Activated CD4-positive, alpha-beta T cell treated with anti-CD3 and anti-CD28 coated beads, Interleukin-2, amount 10 ng/mL, durations not matched to agents 7 days and 5 days (primary cell): ENCODE measurements around the gene SSB. TPM values are rescaled to one million over a fixed set of nuclear protein-coding genes. Genes with fewer than 3 reads are reported as not detected.
"Not testable (repeated sequence)": the region's sequence is repeated elsewhere in the genome, so short reads cannot be mapped to it uniquely, and the experiment has no call there.

ENCODE experiments used
- CTCF ChIA-PET: fragments of 350-600 bp; sonication (Branson Sonifier 250); formaldehyde crosslinking; loops from one replicate; lab custom pipeline; 2021; ENCODE audit warnings: antibody characterized with exemption; lab: Charles Lee
- POLR2A ChIA-PET: fragments of 350-600 bp; sonication (Branson Sonifier 250); formaldehyde crosslinking; loops from one replicate; lab custom pipeline; 2021; ENCODE audit warnings: antibody characterized with exemption; lab: Charles Lee
- DNase-seq: peaks from one replicate; pipeline ENCODE4 v3.0.0-alpha.2; 2020
- H3K27ac Mint-ChIP-seq: one replicate; pipeline ENCODE4 v1.8.0; 2021; ENCODE audit warnings: mild to moderate bottlenecking, moderate library complexity, mixed read lengths
- H3K27me3 Mint-ChIP-seq: one replicate; pipeline ENCODE4 v1.8.0; 2021; ENCODE audit warnings: mixed read lengths
- H3K36me3 Mint-ChIP-seq: one replicate; pipeline ENCODE4 v1.8.0; 2021; ENCODE audit warnings: low read depth, mixed read lengths
- H3K4me1 Mint-ChIP-seq: one replicate; pipeline ENCODE4 v1.8.0; 2021; ENCODE audit warnings: mixed read lengths
- H3K4me3 Mint-ChIP-seq: one replicate; pipeline ENCODE4 v1.8.0; 2021; ENCODE audit warnings: mild to moderate bottlenecking, moderate library complexity, mixed read lengths
- H3K9me3 Mint-ChIP-seq: one replicate; pipeline ENCODE4 v1.8.0; 2021; ENCODE audit warnings: mixed read lengths
- total RNA-seq, 2 experiments: library from RNA; stranded (reverse); gene quantifications; one replicate each; pipeline ENCODE4 v1.2.3, GENCODE V29; 2021

The SSB gene
- total RNA-seq, 2 experiments from 2014 or later: 79.0 to 87.4 TPM

- POLR2A ChIA-PET: no interaction called here
- no peak for DNase-seq
- Mint-ChIP-seq H3K4me1 (peaks cover 44% of the 10 kb centered on the region), H3K27me3 (no peaks in the 10 kb centered on the region), H3K4me3 (peak overlapping the region; percentile 57), H3K27ac (no peak overlapping the region), H3K9me3 (no peaks in the 10 kb centered on the region), H3K36me3 (peaks cover 26% of the 10 kb centered on the region)
- CTCF ChIA-PET: interaction anchor here (3.6 kb wide), 1 partner anchor 11 kb away, joined by 23 read pairs; no protein-coding TSS in a partner anchor
These were observed 24.2 kb downstream of the SSB start for GRCh38 chr2:169822785-169823392.

GRCh38 chr2:169823996-169824372 lies 25.3 kb downstream of the SSB start:
- Mint-ChIP-seq H3K9me3 (no peaks in the 10 kb centered on the region), H3K36me3 (peaks cover 21% of the 10 kb centered on the region), H3K4me3 (peak overlapping the region; percentile 81), H3K27me3 (no peaks in the 10 kb centered on the region), H3K27ac (peak overlapping the region; percentile 71), H3K4me1 (peaks cover 52% of the 10 kb centered on the region)
- CTCF ChIA-PET: interaction anchor here (0.7 to 3.6 kb wide), 10 partner anchors 8 to 184 kb away, joined by 3 to 23 read pairs (median 5); no protein-coding TSS in a partner anchor
- POLR2A ChIA-PET: interaction anchor here (0.6 kb wide), 1 partner anchor 98 kb away, joined by 3 read pairs; no protein-coding TSS in a partner anchor
- no peak for DNase-seq

GRCh38 chr2:169824373-169825333 lies 26.0 kb downstream of the SSB start, which contains the start of gene METTL5:
Gene METTL5, minus strand, starts transcription at chr2:169824905. Its CDS starts 308 bp downstream, at chr2:169824597.
- Mint-ChIP-seq H3K4me1 (peaks cover 55% of the 10 kb centered on the region), H3K4me3 (peak within 1 kb of the TSS; percentile 81), H3K27ac (peak within 1 kb of the TSS; percentile 91), H3K36me3 (peaks cover 17% of the 10 kb centered on the region), H3K9me3 (no peaks in the 10 kb centered on the region), H3K27me3 (no peaks in the 10 kb centered on the region)
- CTCF ChIA-PET: interaction anchor here (0.7 to 3.6 kb wide), 15 partner anchors 9 to 184 kb away, joined by 3 to 23 read pairs (median 5); partner anchors contain the start of gene SSB
- POLR2A ChIA-PET: interaction anchor here (0.6 kb wide), 2 partner anchors 10 to 98 kb away, joined by 3 to 5 read pairs; no protein-coding TSS in a partner anchor
- peak; percentile 78 for DNase-seq

- POLR2A ChIA-PET: interaction anchor here (1.0 kb wide), 1 partner anchor 29 kb away, joined by 4 read pairs; the partner anchor contains the start of gene SSB
These were observed 28.8 kb downstream of the SSB start, which contains the start of gene UBR3 for GRCh38 chr2:169827272-169828140. Gene UBR3, plus strand, starts transcription at chr2:169827454. Its CDS starts 54 bp downstream, at chr2:169827508.

GRCh38 chr2:169828141-169828811 lies 29.6 kb downstream of the SSB start:
- ChIA-PET CTCF (interaction anchor here (0.8 to 1.7 kb wide), 4 partner anchors 10 to 34 kb away, joined by 3 to 5 read pairs (median 4); no protein-coding TSS in a partner anchor), POLR2A (interaction anchor here (1.0 kb wide), 1 partner anchor 30 kb away, joined by 4 read pairs; the partner anchor contains the start of gene SSB)
- Mint-ChIP-seq H3K36me3 (peaks cover 10% of the 10 kb centered on the region), H3K4me3 (peak overlapping the region; percentile 82), H3K4me1 (peaks cover 43% of the 10 kb centered on the region), H3K9me3 (no peaks in the 10 kb centered on the region), H3K27me3 (no peaks in the 10 kb centered on the region), H3K27ac (peak overlapping the region; percentile 86)
- peak; percentile 59 for DNase-seq

More at GRCh38 chr2:169827272-169828140, 28.8 kb downstream of the SSB start, which contains the start of gene UBR3:
- H3K27me3 Mint-ChIP-seq: no peaks in the 10 kb centered on the region
- H3K4me1 Mint-ChIP-seq: peaks cover 51% of the 10 kb centered on the region
- CTCF ChIA-PET: interaction anchor here (0.7 to 1.7 kb wide), 4 partner anchors 11 to 33 kb away, joined by 3 to 5 read pairs (median 4); no protein-coding TSS in a partner anchor
- H3K27ac Mint-ChIP-seq: peak within 1 kb of the TSS; percentile 86
- DNase-seq: peak; percentile 90
- H3K9me3 Mint-ChIP-seq: no peaks in the 10 kb centered on the region
- H3K4me3 Mint-ChIP-seq: peak within 1 kb of the TSS; percentile 82
- H3K36me3 Mint-ChIP-seq: peaks cover 10% of the 10 kb centered on the region

GRCh38 chr2:169834401-169834800 lies 35.7 kb downstream of the SSB start:
- ChIA-PET CTCF (interaction anchor here (0.6 kb wide), 1 partner anchor 169 kb away, joined by 3 read pairs; no protein-coding TSS in a partner anchor), POLR2A (no interaction called here)
- Mint-ChIP-seq H3K36me3 (peaks cover 10% of the 10 kb centered on the region), H3K4me1 (peaks cover 15% of the 10 kb centered on the region), H3K9me3 (no peaks in the 10 kb centered on the region), H3K4me3 (no peak overlapping the region), H3K27me3 (no peaks in the 10 kb centered on the region), H3K27ac (no peak overlapping the region)
- DNase-seq: no peak

- Mint-ChIP-seq H3K36me3 (peaks cover 8% of the 10 kb centered on the region), H3K27me3 (no peaks in the 10 kb centered on the region), H3K27ac (no peak overlapping the region), H3K4me3 (no peak overlapping the region), H3K4me1 (peaks cover 5% of the 10 kb centered on the region), H3K9me3 (no peaks in the 10 kb centered on the region)
- POLR2A ChIA-PET: no interaction called here
- no peak for DNase-seq
- CTCF ChIA-PET: interaction anchor here (1.5 kb wide), 1 partner anchor 11 kb away, joined by 3 read pairs; no protein-coding TSS in a partner anchor
These were observed 40.2 kb downstream of the SSB start for GRCh38 chr2:169838743-169839489.

- Mint-ChIP-seq H3K4me1 (no peaks in the 10 kb centered on the region), H3K9me3 (no peaks in the 10 kb centered on the region), H3K27me3 (no peaks in the 10 kb centered on the region), H3K27ac (no peak overlapping the region), H3K36me3 (peaks cover 7% of the 10 kb centered on the region), H3K4me3 (no peak overlapping the region)
- no peak for DNase-seq
- ChIA-PET CTCF (interaction anchor here (1.1 kb wide), 1 partner anchor 12 kb away, joined by 5 read pairs; no protein-coding TSS in a partner anchor), POLR2A (no interaction called here)
These were observed 41.5 kb downstream of the SSB start for GRCh38 chr2:169839954-169840746.

GRCh38 chr2:169840747-169841142 lies 42.1 kb downstream of the SSB start:
- Mint-ChIP-seq H3K4me3 (no peak overlapping the region), H3K4me1 (no peaks in the 10 kb centered on the region), H3K36me3 (peaks cover 7% of the 10 kb centered on the region), H3K27me3 (no peaks in the 10 kb centered on the region), H3K27ac (no peak overlapping the region), H3K9me3 (no peaks in the 10 kb centered on the region)
- DNase-seq: no peak
- CTCF ChIA-PET: interaction anchor here (0.7 to 1.1 kb wide), 2 partner anchors 9 to 13 kb away, joined by 3 to 5 read pairs; no protein-coding TSS in a partner anchor
- POLR2A ChIA-PET: no interaction called here

- H3K27ac Mint-ChIP-seq, DNase-seq, H3K4me1 Mint-ChIP-seq, H3K9me3 Mint-ChIP-seq, H3K27me3 Mint-ChIP-seq, POLR2A ChIA-PET, H3K36me3 Mint-ChIP-seq, H3K4me3 Mint-ChIP-seq: not testable (repeated sequence)
- CTCF ChIA-PET: interaction anchor here (0.7 kb wide), 1 partner anchor 10 kb away, joined by 3 read pairs; no protein-coding TSS in a partner anchor
These were observed 43.0 kb downstream of the SSB start for GRCh38 chr2:169841625-169842024.
